Measurements from ENCODE around the gene HSCB.

HSCB gene

DNA sequence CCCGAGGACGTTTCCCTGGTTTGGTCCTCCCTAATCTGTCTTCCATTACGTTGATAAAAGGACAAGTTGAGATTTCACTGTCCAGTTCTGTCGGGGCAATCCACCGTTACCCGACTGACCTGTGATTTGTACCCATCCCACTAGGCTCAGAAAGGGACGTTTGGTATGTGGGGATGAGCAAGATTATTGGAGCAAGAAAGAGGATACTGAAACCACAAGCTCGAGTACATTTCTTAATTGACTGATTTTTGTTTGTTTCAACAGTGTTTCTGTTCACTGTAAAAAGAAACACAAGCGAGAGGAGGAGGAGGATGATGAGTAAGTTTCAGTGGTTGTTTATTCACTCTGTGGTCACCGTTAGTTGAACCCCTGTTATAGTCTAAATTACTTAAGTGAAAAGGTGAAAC, 31.6 kb downstream of the HSCB start:
- Histone ChIP-seq H3K36me3 (peaks cover 7 to 32% (median 22%) of the 10 kb centered on the region in 3 donors), H3K27me3 (no peaks in the 10 kb centered on the region), H3K9me3 (no peaks in the 10 kb centered on the region), H3K27ac (peak overlapping the region; percentile 96 to 99), H3K4me1 (peaks cover 0 to 34% (median 21%) of the 10 kb centered on the region in 4 donors), H3K4me3 (peak overlapping the region; percentile 88 to 94)
- TF ChIP-seq CTCF (IDR thresholded peaks at IDR 0.05): no peak
- intact Hi-C loops (cut with DNase I; ENCODE audit: low total_unique reads): no loop called here
- no peak for DNase-seq

- H3K4me1 ChIP-seq: peaks cover 0 to 41% (median 26%) of the 10 kb centered on the region in 4 donors
- H3K27ac ChIP-seq: peak overlapping the region in 1 of 2 donors; percentile 96
- no peak overlapping the region for H3K4me3 ChIP-seq
- DNase-seq: no peak
- no peak for TF ChIP-seq CTCF (IDR thresholded peaks at IDR 0.05)
- H3K9me3 ChIP-seq: no peaks in the 10 kb centered on the region
- peaks cover 7 to 32% (median 22%) of the 10 kb centered on the region in 3 donors for H3K36me3 ChIP-seq
- H3K27me3 ChIP-seq: no peaks in the 10 kb centered on the region
- intact Hi-C loops (cut with DNase I; ENCODE audit: low total_unique reads): no loop called here
Observed at GRCh38 chr22:28774378-28774777, 32.5 kb downstream of the HSCB start.

- H3K27me3 ChIP-seq: no peaks in the 10 kb centered on the region
- H3K4me1 ChIP-seq: peaks cover 0 to 38% (median 13%) of the 10 kb centered on the region in 4 donors
- peaks cover 37 to 70% (median 50%) of the 10 kb centered on the region in 3 donors for H3K36me3 ChIP-seq
- intact Hi-C loops (cut with DNase I; ENCODE audit: low total_unique reads): no loop called here
- TF ChIP-seq CTCF (IDR thresholded peaks at IDR 0.05): no peak
- H3K9me3 ChIP-seq: no peaks in the 10 kb centered on the region
- DNase-seq: no peak
- no peak overlapping the region for H3K27ac ChIP-seq
- H3K4me3 ChIP-seq: no peak overlapping the region
Observed at GRCh38 chr22:28779833-28780232, 38.0 kb downstream of the HSCB start.

GRCh38 chr22:28780296-28780695, 38.5 kb downstream of the HSCB start:
- Histone ChIP-seq H3K4me1 (peaks cover 0 to 34% (median 9%) of the 10 kb centered on the region in 4 donors), H3K36me3 (peaks cover 42 to 73% (median 51%) of the 10 kb centered on the region in 3 donors), H3K27me3 (no peaks in the 10 kb centered on the region), H3K4me3 (no peak overlapping the region), H3K27ac (no peak overlapping the region), H3K9me3 (no peaks in the 10 kb centered on the region)
- DNase-seq: no peak
- no peak for TF ChIP-seq CTCF (IDR thresholded peaks at IDR 0.05)
- intact Hi-C loops (cut with DNase I; ENCODE audit: low total_unique reads): no loop called here

DNA sequence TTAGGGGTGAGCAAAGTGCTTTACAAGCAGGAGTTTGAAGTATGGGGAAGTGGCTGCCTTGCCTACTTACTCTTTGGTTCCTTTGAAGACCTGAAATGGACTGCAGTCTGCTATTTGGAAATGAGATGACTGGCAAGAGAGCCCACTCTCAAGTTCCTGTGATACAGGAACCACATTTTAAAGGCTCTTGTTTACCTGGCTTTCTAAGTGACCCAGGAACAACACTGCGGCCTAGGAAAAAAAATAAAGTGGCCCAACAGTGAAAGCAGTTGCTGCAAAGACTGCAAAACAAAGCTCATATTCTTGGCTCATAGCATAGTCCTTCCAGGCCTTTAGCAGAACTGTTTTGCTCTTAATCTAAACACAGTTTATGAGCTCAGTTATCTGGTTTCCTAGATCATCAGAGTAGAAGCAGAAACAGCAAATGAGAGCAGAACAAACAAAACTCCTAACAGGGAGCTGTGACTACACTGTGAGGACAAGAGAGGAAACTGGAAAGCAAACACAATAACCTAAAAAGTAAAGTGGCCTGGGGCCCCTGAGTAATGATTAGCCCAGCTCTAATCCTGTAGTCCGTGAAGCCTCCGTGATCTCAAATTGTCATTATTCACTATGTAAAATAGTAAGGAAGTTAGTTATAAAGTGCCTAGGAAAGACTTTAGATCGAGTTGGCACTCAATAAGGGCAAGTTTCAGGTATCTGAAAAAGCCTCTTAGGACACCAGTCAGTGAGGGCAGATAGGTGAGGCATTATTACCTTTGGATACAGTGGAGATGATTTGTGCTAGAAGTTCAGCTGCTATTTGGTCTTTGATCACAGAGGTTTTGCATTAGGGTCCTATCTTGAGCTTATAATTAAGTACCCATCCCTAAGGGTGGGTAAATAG, 42.2 kb downstream of the HSCB start:
- TF ChIP-seq CTCF (IDR thresholded peaks at IDR 0.05): no peak
- Histone ChIP-seq H3K27me3 (no peaks in the 10 kb centered on the region), H3K27ac (no peak overlapping the region), H3K9me3 (no peaks in the 10 kb centered on the region), H3K36me3 (peaks cover 49 to 78% (median 63%) of the 10 kb centered on the region in 3 donors), H3K4me3 (no peak overlapping the region), H3K4me1 (peaks cover 0 to 15% (median under 1%) of the 10 kb centered on the region in 4 donors)
- intact Hi-C loops (cut with DNase I; ENCODE audit: low total_unique reads): no loop called here
- DNase-seq: no peak
